Astrocyte of the hippocampus (primary cell): ENCODE measurements around the gene SLC24A4.

Source experiments
- DNase-seq: peaks from one replicate; pipeline ENCODE4 v3.0.0; 2011; ENCODE audit warnings: low read depth, low spot score

The SLC24A4 gene

DNA sequence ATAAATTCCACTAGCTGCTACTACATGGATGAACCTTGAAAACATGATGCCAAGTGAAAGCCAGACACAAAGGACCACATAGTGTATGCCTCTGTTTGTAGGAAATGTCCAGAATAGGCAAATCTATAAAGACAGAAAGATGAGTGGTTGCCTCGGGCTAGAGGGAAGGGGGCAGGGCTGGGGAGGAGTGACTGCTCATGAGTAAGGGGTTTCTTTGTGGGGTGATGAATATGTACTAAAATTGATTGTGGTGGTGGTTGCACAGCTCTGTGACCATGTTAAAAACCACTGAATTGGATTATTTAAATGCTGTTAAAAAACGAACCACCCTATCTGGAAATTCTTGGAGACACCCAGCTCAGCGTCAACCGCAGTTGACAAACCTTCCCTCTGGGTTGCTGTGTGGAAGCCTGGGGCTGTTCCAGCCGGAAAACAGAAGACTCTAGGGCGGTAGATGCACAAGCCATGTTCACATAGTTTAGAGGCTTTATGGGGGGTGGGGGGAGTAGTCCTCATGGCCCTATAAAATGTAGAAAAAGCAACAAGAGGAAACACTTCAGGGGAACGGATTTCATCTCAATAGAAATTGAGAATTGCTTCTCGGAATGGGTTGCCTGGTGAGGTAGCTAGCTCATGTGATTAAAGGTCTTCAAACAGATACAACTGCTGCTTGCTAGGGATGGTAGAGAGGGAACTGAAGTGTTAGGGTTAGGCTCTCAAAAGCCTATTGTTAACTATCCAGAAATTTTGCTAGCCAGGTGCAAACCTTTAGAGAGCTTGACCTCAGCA is 220.0 kb downstream of the SLC24A4 start:
- no peak for DNase-seq

- DNase-seq: no peak
These were observed 221.2 kb downstream of the SLC24A4 start for GRCh38 chr14:92544051-92544720.

- no peak for DNase-seq
These were observed 223.5 kb downstream of the SLC24A4 start for GRCh38 chr14:92546347-92547053.

DNA sequence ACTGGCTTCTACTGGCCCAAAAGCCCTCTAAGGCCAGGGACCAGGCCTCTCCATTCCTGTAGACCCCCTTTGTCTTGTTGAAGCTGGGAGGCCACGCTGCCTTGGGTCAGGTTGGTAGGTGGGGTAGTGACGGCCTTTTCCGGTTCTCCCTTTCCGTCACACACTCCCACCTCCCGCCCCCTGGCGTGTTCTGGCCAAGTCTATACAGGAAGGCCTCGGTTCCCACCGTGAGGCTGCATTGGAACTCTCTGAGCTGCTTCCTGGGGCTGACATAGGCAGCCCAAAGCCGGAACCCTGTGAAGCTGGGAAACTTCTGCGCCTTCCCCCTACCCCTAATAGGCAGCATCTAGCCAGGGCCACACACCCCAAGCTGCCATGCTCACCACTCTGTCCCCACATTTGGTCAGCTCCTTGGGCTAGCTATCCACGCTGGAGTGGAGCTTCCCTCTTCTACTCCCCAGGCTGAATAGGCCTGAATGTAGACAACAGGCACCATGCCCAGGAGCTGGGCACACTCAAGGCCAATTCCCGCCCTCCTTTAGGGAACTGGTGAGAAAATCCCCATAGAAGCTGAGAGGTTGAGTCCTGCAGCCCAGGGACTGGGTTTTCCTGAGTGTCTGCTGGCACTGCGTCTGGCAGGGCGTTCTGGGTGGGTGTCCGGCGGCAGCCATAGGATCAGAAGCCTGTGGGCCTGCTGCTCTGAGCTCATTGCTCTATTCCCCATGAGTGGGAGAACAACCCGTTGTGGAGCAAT is 226.3 kb downstream of the SLC24A4 start:
- no peak for DNase-seq

DNA sequence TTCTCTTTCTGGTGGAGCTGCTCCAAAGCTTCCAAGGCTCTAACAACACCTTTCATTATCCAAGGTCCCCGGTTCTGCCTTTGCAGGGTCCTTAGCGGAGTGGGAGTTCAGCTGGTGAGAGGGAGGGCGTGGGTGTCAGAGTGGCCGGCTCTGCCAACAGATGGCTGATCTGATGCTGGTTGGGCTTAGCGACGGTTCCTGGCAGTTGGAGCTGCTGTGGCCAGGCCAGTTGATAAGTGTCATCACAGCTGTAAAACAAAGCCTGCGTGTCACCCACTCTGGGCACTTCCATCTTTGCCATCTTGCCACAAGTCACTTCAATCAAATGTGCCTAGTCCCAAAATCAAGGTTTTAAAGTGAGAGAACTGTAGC is 226.9 kb downstream of the SLC24A4 start:
- DNase-seq: no peak
